HepG2 (cell line): ENCODE results near the gene ADAMTS13. TPM values are rescaled to one million over a fixed set of nuclear protein-coding genes. Genes with fewer than 3 reads are reported as not detected.

ENCODE experiments used
- CBX5 ChIP-seq: sonication (generic); formaldehyde crosslinking; IDR thresholded peaks from 2 replicates; pipeline ENCODE4 v1.4.0; 2020; ENCODE audit warnings: missing genetic modification reagents, borderline replicate concordance
- FOXO1 ChIP-seq: sonication (generic); formaldehyde crosslinking; IDR thresholded peaks from 2 replicates; pipeline ENCODE4 v1.4.0; 2020; ENCODE audit warnings: missing genetic modification reagents
- KLF6 ChIP-seq: IDR thresholded peaks from 2 replicates; pipeline ENCODE4 v1.8.0; 2016; ENCODE audit warnings: missing biosample characterization, missing genetic modification reagents
- NCOA2 ChIP-seq: sonication (generic); formaldehyde crosslinking; IDR thresholded peaks from 2 replicates; pipeline ENCODE4 v1.8.0; 2022; ENCODE audit warnings: inconsistent platforms
- ZHX1 ChIP-seq: sonication (generic); formaldehyde crosslinking; IDR thresholded peaks from 2 replicates; pipeline ENCODE4 v1.8.1; 2022; ENCODE audit warnings: low read depth, mild to moderate bottlenecking, missing genetic modification reagents
- ZNF253 ChIP-seq: sonication (generic); formaldehyde crosslinking; IDR thresholded peaks from 2 replicates; pipeline ENCODE4 v1.8.0; 2022; ENCODE audit warnings: mild to moderate bottlenecking, missing genetic modification reagents, borderline replicate concordance
- ZNF276 ChIP-seq: sonication (generic); formaldehyde crosslinking; IDR thresholded peaks from 2 replicates; pipeline ENCODE4 v1.4.0; 2020; ENCODE audit warnings: mild to moderate bottlenecking, low read depth, missing genetic modification reagents
- ZNF280D ChIP-seq: sonication (generic); formaldehyde crosslinking; IDR thresholded peaks from 2 replicates; pipeline ENCODE4 v1.5.1; 2020; ENCODE audit warnings: mild to moderate bottlenecking, missing genetic modification reagents
- ZNF329 ChIP-seq: sonication (generic); formaldehyde crosslinking; IDR thresholded peaks from 2 replicates; pipeline ENCODE4 v1.9.0; 2021; ENCODE audit warnings: low read depth, mild to moderate bottlenecking, missing genetic modification reagents
- ZNF510 ChIP-seq: sonication (generic); formaldehyde crosslinking; IDR thresholded peaks from 2 replicates; pipeline ENCODE4 v1.4.0; 2020; ENCODE audit warnings: low read depth, mild to moderate bottlenecking, missing genetic modification reagents
- ZNF652 ChIP-seq: IDR thresholded peaks from 2 replicates; pipeline ENCODE4 v1.6.1; 2016; ENCODE audit warnings: low read depth, borderline replicate concordance
- ZNF678 ChIP-seq: sonication (generic); formaldehyde crosslinking; IDR thresholded peaks from 2 replicates; pipeline ENCODE4 v1.4.0; 2020; ENCODE audit warnings: mild to moderate bottlenecking, missing genetic modification reagents
- ZNF687 ChIP-seq: sonication (generic); formaldehyde crosslinking; IDR thresholded peaks from 2 replicates; pipeline ENCODE4 v1.5.1; 2020; ENCODE audit warnings: mild to moderate bottlenecking, missing genetic modification reagents, moderate library complexity
- polyA plus RNA-seq, 8 experiments: library from polyadenylated mRNA; depleted of rRNA in 3 of 8; stranded (reverse) in 7 of 8; unstranded in 1 of 8; fragments of >200 nt; fragmentation: Illumina TruSeq in 4 of 8; extraction: Trizol in 4 of 8; gene quantifications; 2 replicates each; pipeline versions ENCODE4 v1.2.1 to v1.2.3, GENCODE V29; 2011 to 2016; ENCODE audit warnings: low read depth in 4 of 8, missing spikeins in 1 of 8, mixed read lengths in 1 of 8; ENCODE audit not compliant: insufficient read depth in 1 of 8
- total RNA-seq, 5 experiments: library from RNA; depleted of rRNA; stranded (reverse); fragments of >200 nt; fragmentation: Illumina TruSeq; extraction: Trizol; gene quantifications; 2 replicates each; pipeline ENCODE4 v1.2.3, GENCODE V29; 2016; ENCODE audit warnings: low read depth in 1 of 5

Gene ADAMTS13
- total and polyA plus RNA-seq, 2 of the 13 experiments (the other 11 are each of a cell fraction or from before 2014, with no cell fraction given): 0.91 to 4.5 TPM

GRCh38 chr9:133460405-133461175, 38.4 kb downstream of the ADAMTS13 start (continued):
- no peak for TF ChIP-seq ZNF652 (CRISPR knock-in tag)
- peak; percentile 27; the same call in 1 of the 2 replicates for TF ChIP-seq KLF6 (CRISPR knock-in tag)
- peak; percentile 40; the same call in 1 of the 2 replicates for TF ChIP-seq ZHX1 (CRISPR knock-in tag)
- TF ChIP-seq ZNF329: no peak
- no peak for TF ChIP-seq ZNF678
- peak; percentile 74; the same call in 1 of the 2 replicates for TF ChIP-seq ZNF510 (CRISPR knock-in tag)
- TF ChIP-seq CBX5 (CRISPR knock-in tag): no peak
- TF ChIP-seq ZNF276 (CRISPR knock-in tag): no peak
- TF ChIP-seq ZNF687 (CRISPR knock-in tag): peak; percentile 89
- TF ChIP-seq ZNF253: 0 out of 2 replicates have a peak, but pooled peaks have one; percentile 55
- TF ChIP-seq NCOA2 (CRISPR knock-in tag): peak; percentile 63
- no peak for TF ChIP-seq ZNF280D (CRISPR knock-in tag)
- TF ChIP-seq FOXO1 (CRISPR knock-in tag): peak; percentile 56; the same call in 1 of the 2 replicates
